UCSD-AML1 (cell line): ENCODE data around the gene IQGAP2.
"Not testable (repeated sequence)": the region's sequence is repeated elsewhere in the genome, so short reads cannot be mapped to it uniquely, and the experiment has no call there.

ENCODE experiments used
- DNase-seq: peaks from one replicate; lab custom pipeline; 2025; ENCODE audit not compliant: unreplicated experiment; lab: John Stamatoyannopoulos, UW

Gene IQGAP2

GRCh38 chr5:76602094-76602726 lies 199.1 kb downstream of the IQGAP2 start:
- no peak for DNase-seq

GRCh38 chr5:76603991-76604390 lies 200.9 kb downstream of the IQGAP2 start:
- not testable (repeated sequence) for DNase-seq

- no peak for DNase-seq
Measured at GRCh38 chr5:76604838-76605237, 201.8 kb downstream of the IQGAP2 start.

- no peak for DNase-seq
Measured at GRCh38 chr5:76606701-76607100, 203.6 kb downstream of the IQGAP2 start.

- DNase-seq = no peak
Measured at GRCh38 chr5:76607353-76607871, 204.3 kb downstream of the IQGAP2 start.

GRCh38 chr5:76608833-76609232 lies 205.7 kb downstream of the IQGAP2 start:
- DNase-seq = no peak

GRCh38 chr5:76610196-76610595 lies 207.1 kb downstream of the IQGAP2 start:
- no peak for DNase-seq

GRCh38 chr5:76612942-76613341 lies 209.9 kb downstream of the IQGAP2 start:
- DNase-seq = no peak

GRCh38 chr5:76615759-76616158 lies 212.7 kb downstream of the IQGAP2 start:
- DNase-seq = no peak

- DNase-seq = no peak
Measured at GRCh38 chr5:76616206-76616605, 213.1 kb downstream of the IQGAP2 start.

GRCh38 chr5:76617229-76617628 lies 214.1 kb downstream of the IQGAP2 start:
- DNase-seq = no peak

GRCh38 chr5:76617675-76618074 lies 214.6 kb downstream of the IQGAP2 start:
- DNase-seq = no peak

- no peak for DNase-seq
Measured at GRCh38 chr5:76620166-76620565, 217.1 kb downstream of the IQGAP2 start.

GRCh38 chr5:76622076-76622475 lies 219.0 kb downstream of the IQGAP2 start:
- no peak for DNase-seq

- peak; percentile 53 for DNase-seq
Measured at GRCh38 chr5:76622973-76623596, 220.0 kb downstream of the IQGAP2 start, which contains the start of gene F2RL2. F2RL2 (minus strand) TSS chr5:76623403; CDS start chr5:76623230, 173 bp downstream.

- DNase-seq = peak; percentile 20
Measured at GRCh38 chr5:76625087-76625815, 222.2 kb downstream of the IQGAP2 start.

GRCh38 chr5:76626738-76627137 lies 223.7 kb downstream of the IQGAP2 start:
- peak; percentile 47 for DNase-seq

- DNase-seq = no peak
Measured at GRCh38 chr5:76634661-76635060, 231.6 kb downstream of the IQGAP2 start.

GRCh38 chr5:76637490-76637889 lies 234.4 kb downstream of the IQGAP2 start:
- no peak for DNase-seq

GRCh38 chr5:76638479-76638878 lies 235.4 kb downstream of the IQGAP2 start:
- DNase-seq = no peak

GRCh38 chr5:76641514-76642120 lies 238.5 kb downstream of the IQGAP2 start:
- peak; percentile 43 for DNase-seq
